Fibroblast of skin of scalp (primary cell): ENCODE measurements around the gene CDCP2.
"Not testable (repeated sequence)": the region's sequence is repeated elsewhere in the genome, so short reads cannot be mapped to it uniquely, and the experiment has no call there.

Source experiments
- DNase-seq: peaks from one replicate; pipeline ENCODE4 v3.0.0-alpha.2; 2013

CDCP2 gene

GRCh38 chr1:54114001-54114400 lies 38.8 kb downstream of the CDCP2 start:
- no peak for DNase-seq

GRCh38 chr1:54112705-54113368 lies 40.0 kb downstream of the CDCP2 start:
- DNase-seq = no peak

- no peak for DNase-seq
Observed at GRCh38 chr1:54112027-54112426, 40.8 kb downstream of the CDCP2 start.

- no peak for DNase-seq
Observed at GRCh38 chr1:54111624-54112023, 41.2 kb downstream of the CDCP2 start.

- DNase-seq = no peak
Observed at GRCh38 chr1:54110996-54111395, 41.8 kb downstream of the CDCP2 start.

GRCh38 chr1:54109129-54110090 lies 43.4 kb downstream of the CDCP2 start:
- no peak for DNase-seq

- no peak for DNase-seq
Observed at GRCh38 chr1:54108156-54108555, 44.6 kb downstream of the CDCP2 start.

- peak; percentile 70 for DNase-seq
Observed at GRCh38 chr1:54107131-54107530, 45.7 kb downstream of the CDCP2 start.

GRCh38 chr1:54105736-54106269 lies 47.0 kb downstream of the CDCP2 start:
- no peak for DNase-seq

- no peak for DNase-seq
Observed at GRCh38 chr1:54105080-54105479, 47.7 kb downstream of the CDCP2 start.

GRCh38 chr1:54104613-54105012 lies 48.2 kb downstream of the CDCP2 start:
- not testable (repeated sequence) for DNase-seq

GRCh38 chr1:54103414-54103813 lies 49.4 kb downstream of the CDCP2 start:
- DNase-seq = no peak

GRCh38 chr1:54100500-54100899 lies 52.3 kb downstream of the CDCP2 start:
- DNase-seq = no peak

- no peak for DNase-seq
Observed at GRCh38 chr1:54099061-54099610, 53.7 kb downstream of the CDCP2 start.

- no peak for DNase-seq
Observed at GRCh38 chr1:54096877-54097240, 55.9 kb downstream of the CDCP2 start.

GRCh38 chr1:54096227-54096876 lies 56.4 kb downstream of the CDCP2 start:
- DNase-seq = no peak

GRCh38 chr1:54095546-54096226 lies 57.1 kb downstream of the CDCP2 start:
- no peak for DNase-seq

- not testable (repeated sequence) for DNase-seq
Observed at GRCh38 chr1:54094730-54095105, 58.1 kb downstream of the CDCP2 start.

- DNase-seq = no peak
Observed at GRCh38 chr1:54094001-54094729, 58.6 kb downstream of the CDCP2 start.

- no peak for DNase-seq
Observed at GRCh38 chr1:54091666-54092065, 61.1 kb downstream of the CDCP2 start.

GRCh38 chr1:54088385-54088784 lies 64.4 kb downstream of the CDCP2 start:
- no peak for DNase-seq

- no peak for DNase-seq
Observed at GRCh38 chr1:54086754-54087153, 66.0 kb downstream of the CDCP2 start.
